Left ventricle myocardium superior (tissue), 1 donor: Measurements from ENCODE around the gene SPPL2B. TPM values are rescaled to one million over a fixed set of nuclear protein-coding genes. Genes with fewer than 3 reads are reported as not detected.

Experiments used
- ATAC-seq: fragments of 200-7000 bp; cut with Tn5 transposase; one replicate; pipeline ENCODE4 v1.9.1; 2020; ENCODE audit warnings: mild to moderate bottlenecking, moderate library complexity
- DNase-seq: peaks from one replicate; pipeline ENCODE4 v3.0.0-alpha.2; 2020
- intact Hi-C: fragments of 100-400 bp; cut with micrococcal nuclease; formaldehyde crosslinking; loops from one replicate; pipeline ENCODE4 v1.11.0; 2022
- total RNA-seq: library from RNA; stranded (reverse); fragmentation: NEBNext Ultra II Directional; extraction: Animal tissue kit (Norgen Biotek cat#: 25700); gene quantifications from one replicate; pipeline ENCODE4 v1.2.1, GENCODE V29; 2021
- donor health status: DM: no; HTN: yes; CAD: no; lungs with severe emphysema.

SPPL2B gene
- total RNA-seq, 1 donor from 2014 or later = 25.9 TPM

GRCh38 chr19:2318923-2319322 lies 9.6 kb upstream of the SPPL2B start:
- DNase-seq (no peak), ATAC-seq (no peak)
- intact Hi-C loops = no loop called here

- DNase-seq (no peak), ATAC-seq (no peak)
- intact Hi-C loops = no loop called here
Measured at GRCh38 chr19:2319551-2319950, 8.9 kb upstream of the SPPL2B start.

- DNase-seq (no peak), ATAC-seq (no peak)
- intact Hi-C loops = no loop called here
Measured at GRCh38 chr19:2320049-2320448, 8.4 kb upstream of the SPPL2B start.

GRCh38 chr19:2320939-2321338 lies 7.5 kb upstream of the SPPL2B start:
- ATAC-seq (no peak), DNase-seq (no peak)
- intact Hi-C loops = no loop called here

GRCh38 chr19:2321565-2322283 lies 6.8 kb upstream of the SPPL2B start:
- no peak for ATAC-seq
- no peak for DNase-seq
- intact Hi-C loops = no loop called here

- no peak for ATAC-seq
- no peak for DNase-seq
Measured at GRCh38 chr19:2323707-2324106, 4.8 kb upstream of the SPPL2B start.

GRCh38 chr19:2324220-2324948 lies 4.1 kb upstream of the SPPL2B start:
- intact Hi-C loops = no loop called here
- no peak for ATAC-seq
- no peak for DNase-seq

More at GRCh38 chr19:2323707-2324106, 4.8 kb upstream of the SPPL2B start:
- intact Hi-C loops = no loop called here

GRCh38 chr19:2325281-2326046 lies 3.0 kb upstream of the SPPL2B start:
- DNase-seq (no peak), ATAC-seq (no peak)
- intact Hi-C loops = no loop called here

- intact Hi-C loops = no loop called here
- no peak for DNase-seq
- ATAC-seq = no peak
Measured at GRCh38 chr19:2326699-2327360, 1.7 kb upstream of the SPPL2B start.

GRCh38 chr19:2327773-2328400 lies 597 bp upstream of the SPPL2B start:
- intact Hi-C loops = no loop called here
- peak; percentile 25 for ATAC-seq
- DNase-seq = no peak

GRCh38 chr19:2329149-2329478 lies 630 bp downstream of the SPPL2B start:
- peak; percentile 11 for ATAC-seq
- intact Hi-C loops = no loop called here
- no peak for DNase-seq

- ATAC-seq = no peak
- intact Hi-C loops = no loop called here
- DNase-seq = no peak
Measured at GRCh38 chr19:2329501-2329916, 1.0 kb downstream of the SPPL2B start.

- intact Hi-C loops = no loop called here
- DNase-seq (no peak), ATAC-seq (no peak)
Measured at GRCh38 chr19:2330255-2330631, 1.8 kb downstream of the SPPL2B start.

GRCh38 chr19:2330632-2331284 lies 2.3 kb downstream of the SPPL2B start:
- ATAC-seq = no peak
- intact Hi-C loops = no loop called here
- DNase-seq = no peak

GRCh38 chr19:2331601-2332246 lies 3.2 kb downstream of the SPPL2B start:
- intact Hi-C loops = no loop called here
- no peak for DNase-seq

GRCh38 chr19:2332341-2333026 lies 4.0 kb downstream of the SPPL2B start:
- no peak for ATAC-seq
- intact Hi-C loops = no loop called here
- DNase-seq = no peak

More at GRCh38 chr19:2331601-2332246, 3.2 kb downstream of the SPPL2B start:
- no peak for ATAC-seq

GRCh38 chr19:2333027-2333806 lies 4.7 kb downstream of the SPPL2B start:
- ATAC-seq (no peak), DNase-seq (no peak)
- intact Hi-C loops = no loop called here
